Measurements from ENCODE around the gene CCDC92.
"Not testable (repeated sequence)": the region's sequence is repeated elsewhere in the genome, so short reads cannot be mapped to it uniquely, and the experiment has no call there.

The CCDC92 gene

DNA sequence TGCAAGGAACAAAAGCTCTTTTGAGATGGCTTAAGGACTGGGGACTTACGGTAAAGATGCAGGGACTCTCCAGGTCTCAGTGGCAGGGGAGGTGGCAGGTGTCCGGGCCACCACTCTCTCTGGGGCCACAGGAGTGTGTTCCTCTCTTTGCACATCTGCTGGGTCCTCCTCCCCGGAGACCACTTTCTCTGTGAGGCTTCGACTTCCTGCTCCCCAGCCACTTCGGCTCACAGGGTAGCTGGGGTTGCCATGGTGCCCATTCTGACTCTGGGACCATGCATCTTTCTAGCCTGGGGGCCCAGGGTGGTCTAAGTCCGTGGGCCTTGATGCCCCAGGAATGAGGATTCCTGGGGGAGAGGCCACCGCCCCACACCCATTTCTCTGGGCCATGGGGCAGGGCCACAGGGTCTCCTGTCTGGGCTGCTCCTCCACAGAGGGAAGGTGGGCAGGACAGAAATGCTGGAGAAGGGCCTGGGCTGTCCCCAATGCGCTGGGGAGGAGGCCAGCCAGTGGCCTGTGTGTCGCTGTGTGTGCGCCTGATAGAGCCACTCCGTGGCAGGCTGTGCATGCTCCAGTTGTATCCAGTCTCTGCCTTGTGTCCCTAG lies 38.5 kb downstream of the CCDC92 start:
- no peak for DNase-seq

- no peak for DNase-seq
Observed at GRCh38 chr12:123933214-123933613, 39.4 kb downstream of the CCDC92 start.

DNA sequence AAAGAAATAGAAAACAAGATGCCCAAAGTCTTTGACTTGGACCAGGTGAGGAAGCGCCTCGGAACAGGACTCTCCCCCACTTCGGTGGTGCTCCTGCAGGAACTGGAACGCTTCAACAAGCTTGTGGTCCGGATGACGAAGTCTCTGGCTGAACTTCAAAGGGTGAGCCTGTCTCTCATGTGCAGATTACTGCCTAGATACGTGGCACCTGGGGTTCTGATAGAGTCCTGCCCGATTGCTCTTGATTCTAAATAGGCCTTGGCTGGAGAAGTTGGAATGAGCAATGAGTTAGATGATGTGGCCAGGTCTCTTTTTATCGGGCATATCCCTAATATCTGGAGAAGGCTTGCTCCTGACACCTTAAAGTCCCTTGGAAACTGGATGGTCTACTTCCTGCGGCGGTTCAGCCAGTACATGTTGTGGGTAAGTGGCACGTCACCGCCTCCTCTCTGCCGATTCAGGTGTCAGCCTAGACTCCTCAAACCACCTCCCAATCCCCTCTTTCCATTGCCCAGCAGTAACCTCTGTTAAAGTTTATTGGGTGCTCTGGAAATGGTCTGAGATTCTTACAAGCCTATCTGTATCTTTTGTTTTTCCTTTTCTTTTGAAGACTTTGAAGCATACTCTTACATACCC lies 40.8 kb downstream of the CCDC92 start:
- peak in 1 of 2 experiments; percentile 46 for DNase-seq

DNA sequence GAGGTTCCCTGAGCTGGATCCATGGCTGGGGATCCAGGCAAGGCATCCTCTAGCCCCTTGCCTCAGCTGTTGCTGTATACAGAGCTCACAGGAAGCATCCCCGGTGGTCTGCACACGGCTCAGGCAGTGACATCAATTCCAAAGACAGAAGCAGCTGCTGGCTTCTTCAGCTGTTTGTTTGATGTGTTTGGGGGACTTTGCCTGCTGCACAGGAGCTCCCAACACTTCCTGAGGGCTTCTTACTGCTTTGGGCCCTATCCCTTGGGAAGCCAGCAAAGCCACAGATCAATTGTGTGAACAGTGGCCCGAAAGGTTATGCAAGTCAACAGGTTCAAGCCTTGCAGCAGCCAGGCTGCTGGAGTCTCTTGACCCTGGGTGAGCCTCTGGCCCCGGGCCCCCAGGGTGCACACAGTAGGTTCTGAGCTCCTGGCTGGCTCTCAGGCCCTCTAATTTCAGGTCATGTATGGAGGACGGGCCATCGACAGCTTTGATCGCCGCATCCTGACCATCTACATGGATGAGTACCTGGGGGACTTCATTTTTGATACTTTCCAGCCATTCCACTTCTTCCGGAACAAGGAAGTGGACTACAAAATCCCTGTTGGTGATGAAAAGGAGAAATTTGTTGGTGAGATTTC lies 42.6 kb downstream of the CCDC92 start:
- no peak for DNase-seq

GRCh38 chr12:123928897-123929296 lies 43.7 kb downstream of the CCDC92 start:
- DNase-seq: no peak

DNA sequence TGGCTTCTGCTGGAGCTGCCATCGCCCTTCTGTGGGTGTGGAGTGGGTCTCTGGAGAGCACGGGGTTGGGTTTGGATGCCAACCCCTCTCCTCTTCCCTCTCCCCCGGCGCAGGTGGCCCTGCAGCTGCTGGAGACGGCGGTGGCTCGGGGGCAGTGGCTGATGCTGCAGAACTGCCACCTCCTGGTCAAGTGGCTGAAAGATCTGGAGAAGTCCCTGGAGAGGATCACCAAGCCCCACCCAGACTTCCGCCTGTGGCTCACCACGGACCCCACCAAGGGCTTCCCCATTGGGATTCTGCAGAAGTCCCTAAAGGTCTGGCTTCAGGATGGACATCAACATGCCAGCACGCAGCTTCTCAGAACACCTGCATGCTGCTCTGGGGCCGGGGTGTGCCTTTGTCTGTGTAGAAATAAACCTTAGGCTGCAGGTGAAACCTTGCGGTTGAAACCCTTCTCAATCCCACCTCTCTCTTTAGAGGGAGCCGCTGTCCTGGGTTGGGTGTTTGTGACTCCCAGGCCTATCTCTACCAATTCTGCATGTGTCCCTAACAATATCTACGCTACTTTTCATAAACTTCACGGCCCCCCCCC lies 44.3 kb downstream of the CCDC92 start:
- no peak for DNase-seq

GRCh38 chr12:123924539-123924938 lies 48.1 kb downstream of the CCDC92 start:
- no peak for DNase-seq

DNA sequence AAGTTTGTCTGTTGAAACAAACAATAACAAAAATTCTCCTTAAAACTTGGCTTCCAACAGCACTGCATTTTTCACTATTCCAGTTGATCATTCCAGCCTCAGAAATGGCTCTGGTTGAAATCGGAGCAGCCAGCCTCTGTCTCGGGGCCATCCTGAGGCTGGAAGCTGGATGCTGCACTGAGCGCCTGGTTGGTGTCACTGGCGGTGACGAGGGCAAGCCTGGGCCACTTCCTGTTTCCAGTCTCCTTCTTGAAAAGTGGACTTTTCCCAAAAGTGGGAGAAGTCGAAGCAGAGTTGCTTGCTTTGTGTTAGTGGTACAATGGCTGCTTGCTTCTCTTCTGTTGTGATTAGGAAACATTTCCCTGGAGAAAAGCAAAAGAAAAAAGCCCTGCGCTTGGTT lies 48.7 kb downstream of the CCDC92 start:
- no peak for DNase-seq

DNA sequence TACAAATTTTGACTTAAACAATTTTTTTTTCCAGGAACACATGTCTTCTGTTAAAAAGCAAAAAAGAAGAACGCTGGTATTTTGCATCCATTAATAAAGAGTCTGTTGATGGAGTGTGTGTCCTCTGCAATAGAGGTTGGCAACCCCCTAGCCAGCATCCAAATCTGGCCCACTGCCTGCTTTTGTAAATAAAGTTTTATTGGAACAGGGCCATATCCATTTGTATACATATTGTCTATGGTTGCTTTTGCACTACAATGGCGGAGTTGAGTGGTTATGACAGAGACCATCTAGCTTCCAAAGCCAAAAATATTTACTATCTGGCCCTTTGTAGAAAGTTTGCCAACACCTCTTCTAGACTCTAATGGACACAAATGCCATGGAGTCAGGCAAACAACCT lies 49.6 kb downstream of the CCDC92 start:
- DNase-seq: no peak

GRCh38 chr12:123919980-123920360 lies 52.7 kb downstream of the CCDC92 start:
- no peak for DNase-seq

DNA sequence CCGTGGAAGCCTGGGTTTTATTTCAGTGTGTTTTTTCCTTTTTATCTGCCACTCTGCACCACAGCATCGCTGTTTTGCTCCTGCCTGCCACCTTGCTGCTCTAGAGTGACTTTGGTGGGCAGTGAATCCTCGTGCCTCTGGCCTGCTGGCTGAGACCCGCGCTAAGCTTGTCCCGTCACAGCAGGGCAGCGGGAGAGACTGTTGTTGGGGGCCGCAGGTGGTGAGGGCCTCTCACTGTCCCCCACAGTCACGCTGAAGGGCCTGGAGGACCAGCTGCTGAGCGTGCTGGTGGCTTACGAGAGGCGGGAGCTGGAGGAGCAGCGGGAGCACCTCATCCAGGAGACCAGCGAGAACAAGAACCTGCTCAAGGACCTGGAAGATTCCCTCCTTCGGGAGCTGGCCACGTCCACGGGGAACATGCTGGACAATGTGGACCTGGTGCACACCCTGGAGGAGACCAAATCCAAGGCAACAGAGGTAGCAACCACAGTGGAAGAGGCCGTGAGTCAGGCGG lies 55.2 kb downstream of the CCDC92 start:
- DNase-seq: no peak

GRCh38 chr12:123916729-123917128 lies 55.9 kb downstream of the CCDC92 start:
- peak; percentile 46 to 79 for DNase-seq

DNA sequence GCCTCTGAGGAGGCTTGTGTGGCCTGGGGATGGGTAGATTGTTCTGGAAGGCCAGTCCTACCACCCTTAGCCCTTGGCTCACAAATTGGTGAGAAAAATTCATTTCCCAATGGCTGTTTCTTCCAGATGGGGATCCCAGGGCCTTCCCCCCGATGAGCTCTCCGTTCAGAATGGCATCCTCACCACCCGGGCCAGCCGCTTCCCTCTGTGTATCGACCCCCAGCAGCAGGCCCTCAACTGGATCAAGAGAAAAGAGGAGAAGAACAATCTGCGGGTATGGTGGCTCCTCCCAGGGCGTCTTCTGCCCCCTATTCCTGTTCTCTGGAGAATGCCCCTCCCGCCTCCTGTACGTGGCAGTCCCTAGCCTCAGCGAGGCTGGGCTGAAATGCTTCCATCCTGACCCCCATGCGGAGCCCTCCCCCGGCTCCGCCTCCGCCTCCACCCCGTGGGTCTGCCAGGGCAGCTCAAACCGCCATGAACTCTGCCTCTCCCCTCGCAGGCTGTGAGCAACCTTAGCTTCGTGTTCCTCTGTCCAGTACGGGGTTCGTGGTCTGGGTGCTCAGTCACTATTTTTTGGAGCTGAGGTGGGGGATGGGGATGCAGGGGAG lies 57.8 kb downstream of the CCDC92 start:
- no peak for DNase-seq

DNA sequence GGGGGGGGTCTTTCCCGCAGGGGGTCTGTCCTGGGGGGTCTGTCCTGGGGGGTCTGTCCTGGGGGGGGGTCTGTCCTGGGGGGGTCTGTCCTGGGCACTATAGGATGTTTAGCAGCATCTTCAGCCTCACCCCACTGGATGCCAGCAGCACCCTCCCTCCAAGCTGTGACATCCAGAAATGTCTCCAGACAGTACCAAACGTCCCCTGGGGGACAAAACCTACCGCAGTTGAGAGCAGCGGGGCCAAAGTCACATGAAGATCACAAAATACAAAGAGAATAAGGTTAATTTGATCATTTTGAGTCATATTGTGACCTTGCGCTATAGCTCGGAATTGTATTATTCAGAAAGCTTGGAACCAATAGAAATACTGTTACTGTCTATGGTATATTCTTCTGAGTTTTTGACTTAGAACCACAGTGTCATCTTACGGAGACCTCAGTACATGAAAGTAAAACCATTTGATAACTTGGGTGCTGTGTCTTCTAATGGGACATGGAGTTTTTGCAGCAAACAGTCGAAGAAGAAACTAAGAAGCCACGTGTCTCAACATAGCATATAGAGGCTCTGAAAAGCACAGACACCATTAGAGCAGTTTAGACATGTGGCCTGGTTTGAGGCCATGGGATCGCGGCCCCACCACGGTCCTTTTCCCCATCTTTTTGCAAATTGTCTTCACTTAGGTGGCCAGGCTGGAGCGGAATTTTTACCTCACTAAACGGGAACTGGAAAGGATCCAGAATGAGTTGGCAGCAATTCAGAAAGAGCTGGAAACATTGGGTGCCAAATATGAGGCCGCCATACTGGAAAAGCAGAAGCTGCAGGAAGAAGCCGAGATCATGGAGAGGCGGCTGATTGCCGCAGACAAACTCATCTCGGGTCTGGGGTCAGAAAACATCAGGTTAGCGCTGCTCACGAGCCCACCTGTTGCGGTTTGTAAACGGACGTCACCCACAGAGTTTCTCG lies 59.9 kb downstream of the CCDC92 start:
- no peak for DNase-seq

DNA sequence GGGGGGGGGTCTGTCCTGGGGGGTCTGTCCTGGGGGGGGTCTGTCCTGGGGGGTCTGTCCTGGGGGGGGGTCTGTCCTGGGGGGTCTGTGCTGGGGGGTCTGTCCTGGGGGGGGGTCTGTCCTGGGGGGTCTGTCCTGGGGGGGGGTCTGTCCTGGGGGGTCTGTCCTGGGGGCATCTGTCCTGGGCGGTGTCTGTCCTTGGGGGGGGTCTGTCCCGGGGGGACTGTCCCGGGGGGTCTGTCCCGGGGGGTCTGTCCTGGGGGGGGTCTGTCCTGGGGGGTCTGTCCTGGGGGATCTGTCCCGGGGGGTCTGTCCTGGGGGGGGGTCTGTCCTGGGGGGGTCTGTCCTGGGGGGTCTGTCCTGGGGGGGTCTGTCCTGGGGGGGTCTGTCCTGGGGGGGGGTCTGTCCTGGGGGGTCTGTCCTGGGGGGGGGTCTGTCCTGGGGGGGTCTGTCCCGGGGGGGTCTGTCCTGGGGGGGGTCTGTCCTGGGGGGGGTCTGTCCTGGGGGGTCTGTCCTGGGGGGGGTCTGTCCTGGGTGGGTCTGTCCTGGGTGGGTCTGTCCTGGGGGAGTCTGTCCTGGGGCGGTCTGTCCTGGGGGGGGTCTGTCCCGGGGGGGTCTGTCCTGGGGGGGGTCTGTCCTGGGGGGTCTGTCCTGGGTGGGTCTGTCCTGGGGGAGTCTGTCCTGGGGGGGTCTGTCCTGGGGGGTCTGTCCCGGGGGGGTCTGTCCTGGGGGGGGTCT lies 60.8 kb downstream of the CCDC92 start:
- not testable (repeated sequence) for DNase-seq

- no peak for DNase-seq
Observed at GRCh38 chr12:123910761-123911193, 61.9 kb downstream of the CCDC92 start.

DNA sequence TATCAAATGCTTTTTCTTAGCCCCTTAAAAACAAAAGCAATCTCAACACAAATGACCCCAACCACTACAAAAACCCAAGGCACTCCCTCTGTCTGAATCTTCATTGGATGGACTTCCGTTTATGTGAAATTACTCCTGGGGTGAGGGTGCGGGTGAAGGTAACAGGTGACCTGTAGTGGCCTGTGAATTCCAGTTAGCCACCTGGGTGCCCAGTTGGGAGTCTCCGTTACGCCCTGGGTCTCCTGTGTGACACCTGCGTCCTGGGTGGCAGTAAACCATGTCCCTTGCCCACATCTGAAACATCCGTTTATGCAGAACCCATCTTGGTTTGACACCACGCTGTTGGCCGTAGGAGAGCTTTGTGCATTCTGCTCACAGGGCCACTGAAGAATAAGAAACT lies 62.6 kb downstream of the CCDC92 start:
- DNase-seq: no peak

DNA sequence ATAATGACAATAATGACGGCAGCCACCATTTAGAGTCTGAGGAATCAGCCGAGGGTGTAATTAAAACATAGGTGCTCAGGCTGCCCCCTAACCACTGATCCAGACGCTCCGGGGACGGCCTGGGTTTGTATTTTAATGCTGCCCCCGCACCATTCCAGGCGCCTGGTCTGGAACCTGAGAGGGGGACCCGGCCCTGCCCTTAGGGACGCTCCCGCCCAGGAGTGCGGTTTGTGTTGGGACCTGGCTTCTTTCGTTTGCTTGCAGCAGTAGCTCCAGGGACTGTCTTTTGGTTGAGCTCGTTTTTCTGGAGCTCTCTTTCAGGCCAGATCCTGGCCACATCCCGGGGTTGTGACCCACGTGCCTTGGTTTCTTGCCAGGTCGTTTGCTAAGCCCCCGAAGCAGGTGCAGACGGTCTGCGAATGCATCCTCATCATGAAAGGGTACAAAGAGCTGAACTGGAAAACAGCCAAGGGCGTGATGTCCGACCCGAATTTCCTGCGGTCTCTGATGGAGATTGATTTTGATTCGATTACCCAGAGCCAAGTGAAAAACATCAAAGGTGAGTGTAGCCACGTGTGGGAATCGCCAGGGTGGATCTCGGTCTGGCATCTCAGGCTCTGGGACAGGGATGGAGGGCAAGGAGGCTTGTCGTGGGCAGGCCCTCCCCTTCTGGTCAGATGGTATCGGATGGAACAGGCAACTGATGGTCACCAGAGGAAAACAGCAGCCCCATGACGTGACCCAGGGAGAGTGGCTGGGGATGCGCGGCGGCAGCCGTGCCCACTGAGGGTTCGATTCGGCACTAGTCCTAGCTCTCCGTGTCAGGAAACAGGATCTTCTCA lies 63.5 kb downstream of the CCDC92 start:
- no peak for DNase-seq

GRCh38 chr12:123907726-123908476 lies 64.7 kb downstream of the CCDC92 start:
- no peak for DNase-seq
